Measurements from ENCODE around the gene PFDN2.

The PFDN2 gene

DNA sequence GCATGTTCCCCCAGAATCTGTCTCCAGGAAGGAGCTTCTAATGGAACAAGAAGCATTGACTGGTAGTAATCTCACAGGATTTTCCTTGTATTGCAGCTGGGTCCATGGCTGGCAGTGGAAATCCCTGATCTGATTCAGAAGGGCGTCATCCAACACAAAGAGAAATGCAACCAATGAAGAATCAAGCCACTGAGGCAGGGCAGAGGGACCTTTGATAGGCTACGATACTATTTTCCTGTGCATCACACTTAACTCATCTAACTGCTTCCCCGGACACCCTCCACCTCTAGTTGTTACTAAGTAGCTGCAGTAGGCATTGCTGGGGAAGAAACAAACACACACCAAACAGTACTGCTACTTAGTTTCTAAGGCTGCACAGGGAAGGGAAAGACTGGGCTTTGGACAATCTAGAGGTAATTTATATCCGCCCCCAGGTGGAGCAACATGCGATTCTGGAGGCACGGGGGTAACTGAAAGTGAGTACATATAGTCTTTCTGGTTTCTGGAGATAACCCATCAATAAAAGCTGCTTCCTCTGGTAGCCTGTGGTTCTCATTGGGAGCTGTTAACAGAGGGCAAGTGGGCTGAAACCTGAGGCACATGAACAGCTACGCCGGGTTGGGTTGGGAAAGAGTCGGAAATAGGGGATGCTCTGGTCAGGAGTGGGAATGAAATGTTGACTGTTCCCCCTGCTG lies 40.6 kb upstream of the PFDN2 start:
- CTCF ChIA-PET, result interaction anchor here (0.6 to 3.2 kb wide), 15 partner anchors 8 to 224 kb away, joined by 3 to 14 read pairs (median 5); partner anchors contain the start of genes ARHGAP30, B4GALT3, KLHDC9 and NIT1
- DNase-seq, result peak in 2 of 3 donors; percentile 55 to 66

DNA sequence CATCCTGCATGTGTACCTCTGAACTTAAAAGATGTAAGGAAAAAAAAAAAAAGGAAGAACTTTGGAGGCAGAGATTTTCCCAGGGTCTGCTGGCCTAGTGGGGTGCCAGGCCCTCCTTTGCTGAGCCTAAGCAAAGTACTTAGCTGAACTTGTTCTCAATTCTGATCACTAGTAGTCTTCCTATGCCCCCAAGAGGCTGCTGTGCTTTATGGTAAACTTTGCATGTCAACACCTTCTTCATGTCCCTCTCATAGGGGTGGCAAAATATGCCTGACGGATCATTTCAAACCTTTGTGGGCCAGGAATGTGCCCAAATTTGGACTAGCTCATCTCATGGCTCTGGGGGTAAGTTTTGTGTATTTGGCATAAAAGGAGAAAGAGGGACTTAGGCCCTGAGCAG lies 40.0 kb upstream of the PFDN2 start:
- Histone ChIP-seq H3K27me3 (replicated peaks in 2 of 5; ENCODE audit: control insufficient read depth in 4 of 5, insufficient read depth in 5 of 5, low read length in 4 of 5) (no peaks in the 10 kb centered on the region), H3K9me3 (ENCODE audit: control extremely low read depth in 1 of 5, control insufficient read depth in 4 of 5, insufficient read depth in 2 of 5, low read depth in 1 of 5, low read length in 4 of 5) (no peaks in the 10 kb centered on the region), H3K27ac (ENCODE audit: insufficient read depth in 1 of 2, low read depth in 1 of 2, low read length in 2 of 2, poor library complexity in 1 of 2, severe bottlenecking in 2 of 2) (no peak overlapping the region), H3K4me3 (ENCODE audit: control insufficient read depth in 1 of 7, extremely low read depth in 1 of 7, insufficient read depth in 4 of 7, low read depth in 2 of 7, low read length in 6 of 7) (no peak overlapping the region), H3K36me3 (ENCODE audit: control insufficient read depth in 4 of 4, insufficient read depth in 4 of 4, low read length in 3 of 4) (peaks cover 8 to 45% (median 17%) of the 10 kb centered on the region in 4 experiments), H3K4me1 (ENCODE audit: control extremely low read depth in 1 of 4, control insufficient read depth in 4 of 4, insufficient read depth in 4 of 4, low read length in 3 of 4) (peaks cover 2 to 37% (median 32%) of the 10 kb centered on the region in 4 experiments)
- 100% methylated on average over 1 of the region's 1 CpG for WGBS (ENCODE audit: insufficient coverage)
- CTCF ChIA-PET, result interaction anchor here (0.6 to 3.2 kb wide), 15 partner anchors 9 to 224 kb away, joined by 3 to 14 read pairs (median 5); partner anchors contain the start of genes ARHGAP30, B4GALT3, KLHDC9 and NIT1
- DNase-seq, result peak in 1 of 3 donors; percentile 17
- POLR2A ChIA-PET, result no interaction called here

More for the DNA sequence above, 40.6 kb upstream of the PFDN2 start:
- WGBS (ENCODE audit: insufficient coverage), result 53% methylated on average over 8 of the region's 9 CpGs
- Histone ChIP-seq H3K4me3 (ENCODE audit: control insufficient read depth in 1 of 7, extremely low read depth in 1 of 7, insufficient read depth in 4 of 7, low read depth in 2 of 7, low read length in 6 of 7) (peak overlapping the region in 5 of 7 experiments; percentile 81 to 95 (median 89)), H3K27ac (ENCODE audit: insufficient read depth in 1 of 2, low read depth in 1 of 2, low read length in 2 of 2, poor library complexity in 1 of 2, severe bottlenecking in 2 of 2) (peak overlapping the region; percentile 84 to 90), H3K4me1 (ENCODE audit: control extremely low read depth in 1 of 4, control insufficient read depth in 4 of 4, insufficient read depth in 4 of 4, low read length in 3 of 4) (peaks cover 2 to 34% (median 29%) of the 10 kb centered on the region in 4 experiments), H3K9me3 (ENCODE audit: control extremely low read depth in 1 of 5, control insufficient read depth in 4 of 5, insufficient read depth in 2 of 5, low read depth in 1 of 5, low read length in 4 of 5) (no peaks in the 10 kb centered on the region), H3K36me3 (ENCODE audit: control insufficient read depth in 4 of 4, insufficient read depth in 4 of 4, low read length in 3 of 4) (peaks cover 8 to 50% (median 21%) of the 10 kb centered on the region in 4 experiments), H3K27me3 (replicated peaks in 2 of 5; ENCODE audit: control insufficient read depth in 4 of 5, insufficient read depth in 5 of 5, low read length in 4 of 5) (no peaks in the 10 kb centered on the region)
- POLR2A ChIA-PET, result interaction anchor here (0.6 kb wide), 1 partner anchor 64 kb away, joined by 3 read pairs; no protein-coding TSS in a partner anchor

DNA sequence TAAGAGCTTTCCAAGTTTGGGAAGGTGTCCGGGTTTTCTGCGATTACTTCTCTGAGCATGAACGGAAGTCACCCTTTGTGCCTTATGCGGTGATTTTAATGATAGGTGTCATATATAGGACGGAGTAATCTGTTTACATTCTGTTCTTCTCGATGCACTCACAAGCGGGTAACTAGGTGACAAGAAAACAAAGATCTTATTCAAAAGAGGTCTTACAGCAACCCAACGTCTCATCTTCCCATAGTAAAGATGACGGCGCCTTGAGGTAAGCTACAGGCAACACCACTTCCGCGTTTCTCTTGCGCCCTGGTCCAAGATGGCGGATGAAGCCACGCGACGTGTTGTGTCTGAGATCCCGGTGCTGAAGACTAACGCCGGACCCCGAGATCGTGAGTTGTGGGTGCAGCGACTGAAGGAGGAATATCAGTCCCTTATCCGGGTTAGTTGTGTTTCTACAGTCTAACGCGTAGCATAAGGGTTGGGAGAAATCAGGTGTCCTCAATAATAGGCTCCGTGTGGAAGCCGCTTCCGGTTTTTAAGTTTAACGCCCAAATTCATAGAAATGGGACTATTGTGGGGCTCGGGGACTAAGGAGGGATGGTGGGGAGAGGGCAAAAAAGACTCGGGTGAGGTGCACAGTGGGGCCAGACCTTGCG lies 36.0 kb upstream of the PFDN2 start, which contains the start of gene UFC1:
Gene UFC1 (plus strand): TSS at position 297 of the 656 bp plus-strand sequence. CDS start 20 bp downstream, at position 317.
- Histone ChIP-seq H3K36me3 (ENCODE audit: control insufficient read depth in 4 of 4, insufficient read depth in 4 of 4, low read length in 3 of 4) (peaks cover 8 to 19% (median 13%) of the 10 kb centered on the region in 4 experiments), H3K9me3 (ENCODE audit: control extremely low read depth in 1 of 5, control insufficient read depth in 4 of 5, insufficient read depth in 2 of 5, low read depth in 1 of 5, low read length in 4 of 5) (no peaks in the 10 kb centered on the region), H3K4me3 (ENCODE audit: control insufficient read depth in 1 of 7, extremely low read depth in 1 of 7, insufficient read depth in 4 of 7, low read depth in 2 of 7, low read length in 6 of 7) (peak within 1 kb of the TSS; percentile 63 to 99 (median 96)), H3K27ac (ENCODE audit: insufficient read depth in 1 of 2, low read depth in 1 of 2, low read length in 2 of 2, poor library complexity in 1 of 2, severe bottlenecking in 2 of 2) (peak within 1 kb of the TSS; percentile 98), H3K4me1 (ENCODE audit: control extremely low read depth in 1 of 4, control insufficient read depth in 4 of 4, insufficient read depth in 4 of 4, low read length in 3 of 4) (peaks cover 2 to 18% (median 17%) of the 10 kb centered on the region in 4 experiments), H3K27me3 (replicated peaks in 2 of 5; ENCODE audit: control insufficient read depth in 4 of 5, insufficient read depth in 5 of 5, low read length in 4 of 5) (no peaks in the 10 kb centered on the region)
- CTCF ChIA-PET, result interaction anchor here (0.6 to 5.5 kb wide), 7 partner anchors 11 to 111 kb away, joined by 3 to 29 read pairs (median 4); partner anchors contain the start of genes DEDD and PPOX
- WGBS (ENCODE audit: insufficient coverage), result 0% methylated on average over 26 of the region's 33 CpGs
- DNase-seq, result peak; percentile 94 to 97 (median 95)
- POLR2A ChIA-PET, result interaction anchor here (0.8 to 1.4 kb wide), 2 partner anchors 12 to 56 kb away, joined by 5 to 6 read pairs; partner anchors contain the start of gene PPOX

DNA sequence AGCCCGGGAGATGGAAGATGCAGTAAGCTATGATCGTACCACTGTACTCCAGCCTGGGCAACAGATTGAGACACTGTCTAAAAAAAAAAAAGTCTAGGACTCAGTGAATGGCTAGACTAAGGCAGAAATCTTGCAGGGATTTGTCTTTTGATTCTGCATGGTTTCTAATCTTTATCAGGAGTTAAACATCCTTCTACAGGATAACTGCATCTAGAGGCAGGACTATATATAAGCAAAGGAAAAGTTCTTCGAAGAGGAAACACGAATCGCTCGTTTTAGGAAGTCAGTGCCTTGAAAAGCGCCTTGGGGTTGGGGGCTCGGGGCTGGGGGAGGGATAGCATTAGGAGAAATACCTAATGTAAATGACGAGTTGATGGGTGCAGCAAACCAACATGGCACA lies 35.3 kb upstream of the PFDN2 start:
- peaks cover 2 to 15% (median 13%) of the 10 kb centered on the region in 4 experiments for H3K4me1 ChIP-seq (ENCODE audit: control extremely low read depth in 1 of 4, control insufficient read depth in 4 of 4, insufficient read depth in 4 of 4, low read length in 3 of 4)
- ChIA-PET CTCF (interaction anchor here (0.9 to 5.5 kb wide), 4 partner anchors 16 to 82 kb away, joined by 3 to 29 read pairs (median 4); partner anchors contain the start of gene DEDD), POLR2A (interaction anchor here (0.8 to 1.4 kb wide), 2 partner anchors 13 to 56 kb away, joined by 5 to 6 read pairs; partner anchors contain the start of gene PPOX)
- 62% methylated on average over 2 of the region's 9 CpGs for WGBS (ENCODE audit: insufficient coverage)
- H3K9me3 ChIP-seq (ENCODE audit: control extremely low read depth in 1 of 5, control insufficient read depth in 4 of 5, insufficient read depth in 2 of 5, low read depth in 1 of 5, low read length in 4 of 5), result no peaks in the 10 kb centered on the region
- H3K4me3 ChIP-seq (ENCODE audit: control insufficient read depth in 1 of 7, extremely low read depth in 1 of 7, insufficient read depth in 4 of 7, low read depth in 2 of 7, low read length in 6 of 7), result peak overlapping the region in 6 of 7 experiments; percentile 77 to 99 (median 96)
- DNase-seq, result peak in 1 of 3 donors; percentile 29
- H3K27me3 ChIP-seq (replicated peaks in 2 of 5; ENCODE audit: control insufficient read depth in 4 of 5, insufficient read depth in 5 of 5, low read length in 4 of 5), result no peaks in the 10 kb centered on the region
- peak overlapping the region; percentile 98 for H3K27ac ChIP-seq (ENCODE audit: insufficient read depth in 1 of 2, low read depth in 1 of 2, low read length in 2 of 2, poor library complexity in 1 of 2, severe bottlenecking in 2 of 2)
- peaks cover 7 to 12% (median 11%) of the 10 kb centered on the region in 4 experiments for H3K36me3 ChIP-seq (ENCODE audit: control insufficient read depth in 4 of 4, insufficient read depth in 4 of 4, low read length in 3 of 4)

DNA sequence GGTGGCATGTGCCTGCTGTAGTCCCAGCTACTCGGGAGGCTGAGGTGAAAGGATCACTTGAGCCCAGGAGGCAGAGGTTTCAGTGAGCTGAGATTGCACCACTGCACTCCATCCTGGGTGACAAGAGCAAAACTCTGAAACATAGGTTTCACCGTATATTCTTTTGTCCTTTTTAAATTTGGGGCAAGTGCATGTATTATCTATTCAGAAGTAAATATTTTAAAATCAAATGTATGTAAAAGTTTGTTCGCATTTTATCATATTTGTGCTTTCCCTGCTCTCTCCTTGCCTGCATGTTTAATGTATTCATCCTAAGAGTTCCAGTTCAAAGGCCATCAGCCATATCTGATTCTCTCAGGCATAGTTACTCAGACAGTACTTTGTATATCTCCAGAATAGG lies 28.0 kb upstream of the PFDN2 start:
- DNase-seq, result no peak
- ChIA-PET POLR2A (no interaction called here), CTCF (no interaction called here)
- H3K27me3 ChIP-seq (replicated peaks in 2 of 5; ENCODE audit: control insufficient read depth in 4 of 5, insufficient read depth in 5 of 5, low read length in 4 of 5), result no peaks in the 10 kb centered on the region
- no peaks in the 10 kb centered on the region for H3K4me1 ChIP-seq (ENCODE audit: control extremely low read depth in 1 of 4, control insufficient read depth in 4 of 4, insufficient read depth in 4 of 4, low read length in 3 of 4)
- no peaks in the 10 kb centered on the region for H3K36me3 ChIP-seq (ENCODE audit: control insufficient read depth in 4 of 4, insufficient read depth in 4 of 4, low read length in 3 of 4)
- no peak overlapping the region for H3K27ac ChIP-seq (ENCODE audit: insufficient read depth in 1 of 2, low read depth in 1 of 2, low read length in 2 of 2, poor library complexity in 1 of 2, severe bottlenecking in 2 of 2)
- 100% methylated on average over 1 of the region's 3 CpGs for WGBS (ENCODE audit: insufficient coverage)
- H3K9me3 ChIP-seq (ENCODE audit: control extremely low read depth in 1 of 5, control insufficient read depth in 4 of 5, insufficient read depth in 2 of 5, low read depth in 1 of 5, low read length in 4 of 5), result no peaks in the 10 kb centered on the region
- no peak overlapping the region for H3K4me3 ChIP-seq (ENCODE audit: control insufficient read depth in 1 of 7, extremely low read depth in 1 of 7, insufficient read depth in 4 of 7, low read depth in 2 of 7, low read length in 6 of 7)

DNA sequence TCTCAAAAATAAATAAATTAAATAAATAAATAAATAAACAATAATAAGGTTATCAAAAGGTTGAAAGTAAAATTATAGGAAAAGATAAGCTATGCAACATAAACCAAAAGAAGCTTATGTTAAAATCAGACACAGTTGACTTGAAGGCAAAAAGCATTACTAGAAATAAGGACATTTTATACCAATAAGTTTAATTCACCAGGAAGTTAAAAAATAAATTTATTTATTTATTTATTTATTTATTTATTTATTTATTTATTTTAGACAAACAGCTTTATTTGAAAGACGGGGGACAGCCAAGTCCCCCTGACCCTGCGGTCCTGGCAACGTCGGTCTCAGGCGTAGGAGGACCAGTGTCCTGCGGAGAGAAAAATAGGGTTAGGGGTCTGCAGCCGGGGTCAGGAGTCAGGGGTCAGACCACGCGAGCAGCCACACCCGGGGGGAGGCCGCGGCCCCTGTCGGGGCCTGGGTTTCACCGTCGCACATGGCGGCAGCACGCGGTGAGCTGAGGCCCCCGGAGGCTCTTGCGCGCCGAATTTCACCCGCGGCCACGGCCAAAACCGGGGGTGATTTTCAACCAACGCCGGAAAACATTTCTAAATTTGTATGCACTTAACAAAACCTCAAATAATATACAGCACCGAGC lies 23.0 kb upstream of the PFDN2 start:
- 95% methylated on average over 18 of the region's 29 CpGs for whole genome bisulfite sequencing (ENCODE audit: insufficient coverage)
- no peak overlapping the region for H3K4me3 ChIP-seq (ENCODE audit: control insufficient read depth in 1 of 7, extremely low read depth in 1 of 7, insufficient read depth in 4 of 7, low read depth in 2 of 7, low read length in 6 of 7)
- POLR2A ChIA-PET, result interaction anchor here (0.6 to 0.7 kb wide), 4 partner anchors 8 to 82 kb away, joined by 3 to 7 read pairs (median 5); partner anchors contain the start of genes DEDD, NIT1 and PFDN2
- no peak overlapping the region for H3K27ac ChIP-seq (ENCODE audit: insufficient read depth in 1 of 2, low read depth in 1 of 2, low read length in 2 of 2, poor library complexity in 1 of 2, severe bottlenecking in 2 of 2)
- H3K27me3 ChIP-seq (replicated peaks in 2 of 5; ENCODE audit: control insufficient read depth in 4 of 5, insufficient read depth in 5 of 5, low read length in 4 of 5), result no peaks in the 10 kb centered on the region
- H3K4me1 ChIP-seq (ENCODE audit: control extremely low read depth in 1 of 4, control insufficient read depth in 4 of 4, insufficient read depth in 4 of 4, low read length in 3 of 4), result peaks cover 0 to 12% (median 0%) of the 10 kb centered on the region in 4 experiments
- DNase-seq, result no peak
- H3K36me3 ChIP-seq (ENCODE audit: control insufficient read depth in 4 of 4, insufficient read depth in 4 of 4, low read length in 3 of 4), result peaks cover 0 to 2% (median 0%) of the 10 kb centered on the region in 4 experiments
- CTCF ChIA-PET, result interaction anchor here (0.5 to 11.2 kb wide), 20 partner anchors 8 to 460 kb away, joined by 3 to 118 read pairs (median 5); partner anchors contain the start of genes ARHGAP30, DEDD, KLHDC9 and NECTIN4
- H3K9me3 ChIP-seq (ENCODE audit: control extremely low read depth in 1 of 5, control insufficient read depth in 4 of 5, insufficient read depth in 2 of 5, low read depth in 1 of 5, low read length in 4 of 5), result no peaks in the 10 kb centered on the region
